ENCODE measurements around the gene RAD51B. TPM values are rescaled to one million over a fixed set of nuclear protein-coding genes. Genes with fewer than 3 reads are reported as not detected.

RAD51B gene
- total and polyA plus RNA-seq, 8 donors, result 10.8 to 18.3 (median 14.1) TPM

GRCh38 chr14:68343534-68344118 lies 524.0 kb downstream of the RAD51B start:
- no peaks in the 10 kb centered on the region for H3K9me3 ChIP-seq
- no peak for ATAC-seq
- H3K36me3 ChIP-seq, result no peaks in the 10 kb centered on the region
- no peak overlapping the region for H3K4me3 ChIP-seq
- H3K4me1 ChIP-seq, result peaks cover 0 to 8% of the 10 kb centered on the region in 2 donors
- no peaks in the 10 kb centered on the region for H3K27me3 ChIP-seq
- H3K27ac ChIP-seq, result no peak overlapping the region
- no peak for DNase-seq
- intact Hi-C loops (cut with DNase I), result no loop called here
- TF ChIP-seq CTCF (IDR thresholded peaks at IDR 0.05), result no peak

GRCh38 chr14:68345738-68346137 lies 526.2 kb downstream of the RAD51B start:
- no peak for ATAC-seq
- Histone ChIP-seq H3K27me3 (no peaks in the 10 kb centered on the region), H3K36me3 (no peaks in the 10 kb centered on the region), H3K4me1 (peaks cover 0 to 8% of the 10 kb centered on the region in 2 donors), H3K9me3 (no peaks in the 10 kb centered on the region), H3K27ac (no peak overlapping the region), H3K4me3 (no peak overlapping the region)
- no peak for DNase-seq
- TF ChIP-seq CTCF (IDR thresholded peaks at IDR 0.05), result no peak
- intact Hi-C loops (cut with DNase I), result no loop called here

GRCh38 chr14:68346556-68347343 lies 527.2 kb downstream of the RAD51B start:
- DNase-seq (peak in 1 of 4 donors; percentile 68), ATAC-seq (no peak)
- H3K27ac ChIP-seq, result no peak overlapping the region
- H3K36me3 ChIP-seq, result no peaks in the 10 kb centered on the region
- H3K27me3 ChIP-seq, result no peaks in the 10 kb centered on the region
- H3K9me3 ChIP-seq, result no peaks in the 10 kb centered on the region
- TF ChIP-seq CTCF (IDR thresholded peaks at IDR 0.05), result no peak
- intact Hi-C loops (cut with DNase I), result no loop called here
- H3K4me3 ChIP-seq, result no peak overlapping the region
- H3K4me1 ChIP-seq, result peaks cover 0 to 4% of the 10 kb centered on the region in 2 donors

GRCh38 chr14:68349900-68350629 lies 530.5 kb downstream of the RAD51B start:
- no peak for TF ChIP-seq CTCF (IDR thresholded peaks at IDR 0.05)
- Histone ChIP-seq H3K36me3 (no peaks in the 10 kb centered on the region), H3K4me3 (no peak overlapping the region), H3K4me1 (no peaks in the 10 kb centered on the region), H3K27me3 (no peaks in the 10 kb centered on the region), H3K27ac (no peak overlapping the region), H3K9me3 (no peaks in the 10 kb centered on the region)
- peak in 2 of 4 donors; percentile 85 to 92 for DNase-seq
- intact Hi-C loops (cut with DNase I), result no loop called here
- no peak for ATAC-seq

- Histone ChIP-seq H3K27me3 (no peaks in the 10 kb centered on the region), H3K4me1 (peaks cover 7 to 17% of the 10 kb centered on the region in 2 donors), H3K9me3 (no peaks in the 10 kb centered on the region), H3K4me3 (no peak overlapping the region), H3K27ac (no peak overlapping the region), H3K36me3 (no peaks in the 10 kb centered on the region)
- no peak for DNase-seq
- TF ChIP-seq CTCF (IDR thresholded peaks at IDR 0.05), result no peak
- no peak for ATAC-seq
- intact Hi-C loops (cut with DNase I), result no loop called here
Observed at GRCh38 chr14:68355415-68355814, 535.8 kb downstream of the RAD51B start.

Measured in left lung (tissue), 10 donors.